Cardiac muscle cell (in vitro differentiated cells and primary cell): Measurements from ENCODE around the gene NPM1. TPM values are rescaled to one million over a fixed set of nuclear protein-coding genes. Genes with fewer than 3 reads are reported as not detected.
"Not testable (repeated sequence)": the region's sequence is repeated elsewhere in the genome, so short reads cannot be mapped to it uniquely, and the experiment has no call there.

Source experiments
- DNase-seq, 2 donors: peaks; one replicate each; pipeline versions ENCODE4 v3.0.0 to v3.0.0-alpha.2; 2010 to 2017; ENCODE audit warnings: low read depth in 1 of 2, low spot score in 1 of 2
- H3K27ac ChIP-seq: fragments of 200-600 bp; sonication (generic); 2 replicates; pipeline ENCODE4 v1.5.1; 2016
- H3K27me3 ChIP-seq: fragments of 200-600 bp; sonication (generic); 2 replicates; pipeline ENCODE4 v1.6.0; 2016; ENCODE audit warnings: control low read depth
- H3K36me3 ChIP-seq: fragments of 200-600 bp; sonication (generic); 2 replicates; pipeline ENCODE4 v1.5.1; 2016; ENCODE audit warnings: control low read depth
- H3K4me1 ChIP-seq: fragments of 200-600 bp; sonication (generic); 2 replicates; pipeline ENCODE4 v1.8.1; 2017; ENCODE audit warnings: low read depth, mild to moderate bottlenecking, mixed run types
- H3K4me3 ChIP-seq: fragments of 200-600 bp; sonication (generic); 2 replicates; pipeline ENCODE4 v1.5.1; 2016; ENCODE audit warnings: mild to moderate bottlenecking
- H3K9me3 ChIP-seq: fragments of 200-600 bp; sonication (generic); 2 replicates; pipeline ENCODE4 v1.5.1; 2017; ENCODE audit warnings: low read depth, mild to moderate bottlenecking, control low read depth
- polyA plus RNA-seq: library from polyadenylated mRNA; unstranded; fragments of >200 nt; fragmentation: Nextera tagmentation; extraction: Ambion mirVana; gene quantifications from 2 replicates; pipeline ENCODE4 v1.2.1, GENCODE V29; 2016
- total RNA-seq: library from RNA; depleted of rRNA; stranded (reverse); fragments of >200 nt; gene quantifications from 2 replicates; pipeline ENCODE4 v1.2.3, GENCODE V29; 2016
- TF ChIP-seq, protein P1 (sequence below): IDR thresholded peaks from 2 replicates; pipeline ENCODE4 v1.5.1; 2012; ENCODE audit warnings: low read depth, mild to moderate bottlenecking, low read length

Gene NPM1
- total and polyA plus RNA-seq, 2 experiments from 2014 or later = 389 to 1,115 TPM

GRCh38 chr5:171366645-171367044 is 21.0 kb upstream of the NPM1 start:
- Histone ChIP-seq H3K4me1 (no peaks in the 10 kb centered on the region), H3K9me3 (no peaks in the 10 kb centered on the region), H3K27me3 (no peaks in the 10 kb centered on the region), H3K27ac (no peak overlapping the region), H3K4me3 (no peak overlapping the region), H3K36me3 (no peaks in the 10 kb centered on the region)
- no peak for DNase-seq
- TF ChIP-seq, protein P1, sequence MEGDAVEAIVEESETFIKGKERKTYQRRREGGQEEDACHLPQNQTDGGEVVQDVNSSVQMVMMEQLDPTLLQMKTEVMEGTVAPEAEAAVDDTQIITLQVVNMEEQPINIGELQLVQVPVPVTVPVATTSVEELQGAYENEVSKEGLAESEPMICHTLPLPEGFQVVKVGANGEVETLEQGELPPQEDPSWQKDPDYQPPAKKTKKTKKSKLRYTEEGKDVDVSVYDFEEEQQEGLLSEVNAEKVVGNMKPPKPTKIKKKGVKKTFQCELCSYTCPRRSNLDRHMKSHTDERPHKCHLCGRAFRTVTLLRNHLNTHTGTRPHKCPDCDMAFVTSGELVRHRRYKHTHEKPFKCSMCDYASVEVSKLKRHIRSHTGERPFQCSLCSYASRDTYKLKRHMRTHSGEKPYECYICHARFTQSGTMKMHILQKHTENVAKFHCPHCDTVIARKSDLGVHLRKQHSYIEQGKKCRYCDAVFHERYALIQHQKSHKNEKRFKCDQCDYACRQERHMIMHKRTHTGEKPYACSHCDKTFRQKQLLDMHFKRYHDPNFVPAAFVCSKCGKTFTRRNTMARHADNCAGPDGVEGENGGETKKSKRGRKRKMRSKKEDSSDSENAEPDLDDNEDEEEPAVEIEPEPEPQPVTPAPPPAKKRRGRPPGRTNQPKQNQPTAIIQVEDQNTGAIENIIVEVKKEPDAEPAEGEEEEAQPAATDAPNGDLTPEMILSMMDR = no peak

- Histone ChIP-seq H3K9me3 (no peaks in the 10 kb centered on the region), H3K36me3 (no peaks in the 10 kb centered on the region), H3K27me3 (no peaks in the 10 kb centered on the region), H3K27ac (no peak overlapping the region), H3K4me3 (no peak overlapping the region), H3K4me1 (no peaks in the 10 kb centered on the region)
- peak in 1 of 2 donors; percentile 79 for DNase-seq
- TF ChIP-seq, protein P1 = no peak
These were observed 20.0 kb upstream of the NPM1 start for GRCh38 chr5:171367424-171368370.

- no peak overlapping the region for H3K27ac ChIP-seq
- DNase-seq = no peak
- no peak overlapping the region for H3K4me3 ChIP-seq
- H3K27me3 ChIP-seq = no peaks in the 10 kb centered on the region
- TF ChIP-seq, protein P1 = no peak
- H3K9me3 ChIP-seq = no peaks in the 10 kb centered on the region
- no peaks in the 10 kb centered on the region for H3K4me1 ChIP-seq
- H3K36me3 ChIP-seq = no peaks in the 10 kb centered on the region
These were observed 18.6 kb upstream of the NPM1 start for GRCh38 chr5:171369056-171369455.

DNA sequence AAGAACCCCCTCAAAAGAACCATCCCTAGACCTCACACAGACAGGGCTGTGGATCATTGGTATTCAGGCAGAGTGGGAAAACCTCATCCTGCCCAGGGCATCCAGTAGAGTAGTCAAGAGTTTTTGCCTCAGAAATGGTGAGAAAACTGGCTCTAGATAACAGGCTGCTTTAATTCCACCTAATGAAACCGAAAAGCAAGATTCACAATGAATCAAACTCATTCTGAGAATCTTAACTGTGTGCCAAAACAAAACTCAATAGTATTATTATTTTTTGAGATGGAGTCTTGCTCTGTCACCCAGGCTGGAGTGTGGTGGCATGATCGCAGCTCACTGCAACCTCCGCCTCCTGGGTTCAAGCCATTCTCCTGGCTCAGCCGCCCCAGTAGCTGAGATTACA is 17.8 kb upstream of the NPM1 start:
- Histone ChIP-seq H3K27me3 (no peaks in the 10 kb centered on the region), H3K4me1 (no peaks in the 10 kb centered on the region), H3K4me3 (no peak overlapping the region), H3K36me3 (no peaks in the 10 kb centered on the region), H3K9me3 (no peaks in the 10 kb centered on the region), H3K27ac (no peak overlapping the region)
- no peak for DNase-seq
- TF ChIP-seq, protein P1 = no peak

DNA sequence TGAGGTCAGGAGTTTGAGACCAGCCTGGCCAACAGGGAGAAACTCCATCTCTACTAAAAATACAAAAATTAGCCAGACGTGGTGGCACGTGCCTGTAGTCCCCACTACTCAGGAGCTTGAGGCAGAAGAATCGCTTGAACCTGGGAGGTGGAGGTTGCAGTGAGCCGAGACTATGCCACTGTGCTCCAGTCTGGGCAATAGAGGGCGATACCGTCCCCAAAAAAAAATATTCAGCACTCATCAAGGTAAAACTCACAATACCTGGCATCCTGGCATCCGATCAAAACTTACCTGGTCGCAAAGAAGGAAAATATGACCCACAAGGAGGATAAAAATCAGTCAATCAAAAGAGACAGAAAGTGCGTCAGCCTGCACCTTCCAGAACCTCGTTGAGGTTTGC is 16.8 kb upstream of the NPM1 start:
- not testable (repeated sequence) for H3K27me3 ChIP-seq, DNase-seq, H3K36me3 ChIP-seq, H3K27ac ChIP-seq, H3K4me3 ChIP-seq, H3K4me1 ChIP-seq, H3K9me3 ChIP-seq

GRCh38 chr5:171371326-171371725 is 16.3 kb upstream of the NPM1 start:
- Histone ChIP-seq H3K4me3 (no peak overlapping the region), H3K9me3 (no peaks in the 10 kb centered on the region), H3K27ac (no peak overlapping the region), H3K36me3 (no peaks in the 10 kb centered on the region), H3K27me3 (no peaks in the 10 kb centered on the region), H3K4me1 (no peaks in the 10 kb centered on the region)
- no peak for DNase-seq
- TF ChIP-seq, protein P1 = no peak
